Measurements from ENCODE around the gene CGNL1. TPM values are rescaled to one million over a fixed set of nuclear protein-coding genes. Genes with fewer than 3 reads are reported as not detected.

Gene CGNL1
- total RNA-seq, 1 experiment from 2014 or later, result 34.6 TPM

DNA sequence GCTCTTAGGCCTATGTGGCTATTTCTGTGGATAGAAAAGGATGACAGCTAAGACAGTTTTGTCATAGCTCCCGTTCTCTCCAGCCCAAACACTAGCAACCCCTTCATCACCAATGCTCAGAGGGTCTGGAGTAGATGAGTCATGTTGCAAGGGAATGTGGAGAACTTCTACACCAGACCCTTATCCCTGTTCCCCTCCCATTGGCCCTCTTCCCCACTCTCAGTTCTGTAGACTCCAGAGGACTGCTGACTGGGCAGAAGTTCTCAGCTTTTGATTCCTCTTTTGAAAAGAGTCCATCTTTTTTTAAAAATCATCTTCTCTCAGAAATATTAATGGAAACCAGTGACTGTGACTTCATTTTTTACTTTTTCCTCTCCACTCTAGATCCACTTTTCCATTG, 213.0 kb downstream of the CGNL1 start:
- no peak overlapping the region for H3K4me2 ChIP-seq (ENCODE audit: insufficient read depth, insufficient read length, low read length)
- no peak overlapping the region for H2AFZ ChIP-seq (ENCODE audit: low read length)
- H3K27me3 ChIP-seq (ENCODE audit: insufficient read depth, low read length), result no peaks in the 10 kb centered on the region
- no peak overlapping the region for H2BK15ac ChIP-seq (ENCODE audit: low read depth, low read length)
- peaks cover 53% of the 10 kb centered on the region for H3K27me3 Mint-ChIP-seq (ENCODE audit: low read depth)
- H4K91ac ChIP-seq (ENCODE audit: insufficient read length, low read depth, low read length), result no peak overlapping the region
- peaks cover 10 to 11% of the 10 kb centered on the region in 2 experiments for H3K4me1 Mint-ChIP-seq
- no peak overlapping the region for H3K18ac ChIP-seq (ENCODE audit: insufficient read length, low read depth, low read length)
- no peaks in the 10 kb centered on the region for H3K79me1 ChIP-seq (ENCODE audit: insufficient read depth, low read depth, low read length, poor library complexity, severe bottlenecking)
- peaks cover 3% of the 10 kb centered on the region for H3K23me2 ChIP-seq (ENCODE audit: insufficient read length, low read depth, low read length, poor library complexity, severe bottlenecking)
- H3K14ac ChIP-seq (ENCODE audit: insufficient read depth, low read length), result no peak overlapping the region
- H2BK20ac ChIP-seq (ENCODE audit: low read depth, low read length, poor library complexity, severe bottlenecking), result no peak overlapping the region
- no CpG with 5 or more reads among the region's 1 CpG for whole genome bisulfite sequencing (ENCODE audit: extremely low coverage, insufficient read length, low lambda C conversion rate)
- H2AK5ac ChIP-seq (ENCODE audit: insufficient read length, low read length), result no peak overlapping the region
- no peaks in the 10 kb centered on the region for H3K36me3 Mint-ChIP-seq (ENCODE audit: insufficient read depth in 1 of 3, low read depth in 3 of 3)
- H3T11ph ChIP-seq (ENCODE audit: low read length), result no peak overlapping the region
- H2BK120ac ChIP-seq (ENCODE audit: low read depth, low read length, poor library complexity, severe bottlenecking), result no peak overlapping the region
- DNase-seq, result no peak
- H3K4ac ChIP-seq (ENCODE audit: low read depth, low read length), result no peak overlapping the region
- H3K9me3 ChIP-seq (ENCODE audit: control insufficient read depth, low read depth, low read length), result no peaks in the 10 kb centered on the region
- H2BK12ac ChIP-seq (ENCODE audit: insufficient read length, low read depth, low read length), result no peak overlapping the region
- no peak overlapping the region for H2BK5ac ChIP-seq (ENCODE audit: insufficient read length, low read length)
- H3K9ac ChIP-seq (ENCODE audit: extremely low read depth, insufficient read length, low read length), result no peak overlapping the region
- H3K27ac Mint-ChIP-seq, result no peak overlapping the region
- H3K9me3 Mint-ChIP-seq, result no peaks in the 10 kb centered on the region
- no peaks in the 10 kb centered on the region for H3K79me2 ChIP-seq (ENCODE audit: insufficient read depth, low read length)
- no peak overlapping the region for H4K5ac ChIP-seq (ENCODE audit: insufficient read length, low read depth, low read length)
- no peaks in the 10 kb centered on the region for H4K20me1 ChIP-seq (ENCODE audit: control insufficient read depth, insufficient read depth, insufficient read length)
- no peak overlapping the region for H3K27ac ChIP-seq (ENCODE audit: insufficient read length, low read depth, low read length)
- TF ChIP-seq, protein P1, sequence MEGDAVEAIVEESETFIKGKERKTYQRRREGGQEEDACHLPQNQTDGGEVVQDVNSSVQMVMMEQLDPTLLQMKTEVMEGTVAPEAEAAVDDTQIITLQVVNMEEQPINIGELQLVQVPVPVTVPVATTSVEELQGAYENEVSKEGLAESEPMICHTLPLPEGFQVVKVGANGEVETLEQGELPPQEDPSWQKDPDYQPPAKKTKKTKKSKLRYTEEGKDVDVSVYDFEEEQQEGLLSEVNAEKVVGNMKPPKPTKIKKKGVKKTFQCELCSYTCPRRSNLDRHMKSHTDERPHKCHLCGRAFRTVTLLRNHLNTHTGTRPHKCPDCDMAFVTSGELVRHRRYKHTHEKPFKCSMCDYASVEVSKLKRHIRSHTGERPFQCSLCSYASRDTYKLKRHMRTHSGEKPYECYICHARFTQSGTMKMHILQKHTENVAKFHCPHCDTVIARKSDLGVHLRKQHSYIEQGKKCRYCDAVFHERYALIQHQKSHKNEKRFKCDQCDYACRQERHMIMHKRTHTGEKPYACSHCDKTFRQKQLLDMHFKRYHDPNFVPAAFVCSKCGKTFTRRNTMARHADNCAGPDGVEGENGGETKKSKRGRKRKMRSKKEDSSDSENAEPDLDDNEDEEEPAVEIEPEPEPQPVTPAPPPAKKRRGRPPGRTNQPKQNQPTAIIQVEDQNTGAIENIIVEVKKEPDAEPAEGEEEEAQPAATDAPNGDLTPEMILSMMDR (conservative IDR thresholded peaks at IDR 0.05), result no peak
- no peak overlapping the region for H3K4me3 Mint-ChIP-seq
- H3K23ac ChIP-seq (ENCODE audit: insufficient read length, low read depth, low read length), result no peak overlapping the region
- H3K4me1 ChIP-seq (ENCODE audit: insufficient read depth, low read length), result no peaks in the 10 kb centered on the region
- H3K56ac ChIP-seq (ENCODE audit: insufficient read length, low read depth, low read length), result no peak overlapping the region
- no peak overlapping the region for H4K8ac ChIP-seq (replicated peaks; ENCODE audit: insufficient read length, low read depth, low read length)
